OCI-M2 (cell line): ENCODE results near the gene OR1I1.
A peak's percentile ranks its signal among the peaks of the same experiment; 100 is the strongest.

Experiments
- DNase-seq: peaks from one replicate; lab custom pipeline; 2025; ENCODE audit not compliant: unreplicated experiment; lab: John Stamatoyannopoulos, UW

Gene OR1I1

GRCh38 chr19:15116856-15117255 lies 34.8 kb downstream of the OR1I1 start:
- DNase-seq = no peak

- no peak for DNase-seq
These were observed 36.2 kb downstream of the OR1I1 start for GRCh38 chr19:15118248-15118647.

GRCh38 chr19:15118789-15119494 lies 36.9 kb downstream of the OR1I1 start:
- no peak for DNase-seq

GRCh38 chr19:15120135-15121026 lies 38.4 kb downstream of the OR1I1 start:
- DNase-seq = no peak

GRCh38 chr19:15122331-15123030 lies 40.5 kb downstream of the OR1I1 start:
- DNase-seq = no peak

GRCh38 chr19:15123031-15123890 lies 41.2 kb downstream of the OR1I1 start:
- DNase-seq = no peak

- DNase-seq = no peak
These were observed 41.9 kb downstream of the OR1I1 start for GRCh38 chr19:15123900-15124299.

- no peak for DNase-seq
These were observed 42.7 kb downstream of the OR1I1 start for GRCh38 chr19:15124572-15125231.

- DNase-seq = peak; percentile 90
These were observed 43.4 kb downstream of the OR1I1 start for GRCh38 chr19:15125232-15126067.

- DNase-seq = no peak
These were observed 44.3 kb downstream of the OR1I1 start for GRCh38 chr19:15126131-15126910.

- no peak for DNase-seq
These were observed 46.3 kb downstream of the OR1I1 start for GRCh38 chr19:15128162-15128770.

- DNase-seq = no peak
These were observed 48.0 kb downstream of the OR1I1 start for GRCh38 chr19:15129856-15130585.

- DNase-seq = no peak
These were observed 54.4 kb downstream of the OR1I1 start for GRCh38 chr19:15136234-15136954.

GRCh38 chr19:15137777-15138176 lies 55.8 kb downstream of the OR1I1 start:
- DNase-seq = no peak

- no peak for DNase-seq
These were observed 56.4 kb downstream of the OR1I1 start for GRCh38 chr19:15138427-15138826.

GRCh38 chr19:15141143-15141542 lies 59.1 kb downstream of the OR1I1 start:
- DNase-seq = no peak

GRCh38 chr19:15142313-15142712 lies 60.3 kb downstream of the OR1I1 start:
- no peak for DNase-seq
